Measurements from ENCODE around the gene NDST1. TPM values are rescaled to one million over a fixed set of nuclear protein-coding genes. Genes with fewer than 3 reads are reported as not detected.
A peak's percentile ranks its signal among the peaks of the same experiment; 100 is the strongest.

The NDST1 gene
- total RNA-seq, 1 donor from 2014 or later, result 321 TPM

DNA sequence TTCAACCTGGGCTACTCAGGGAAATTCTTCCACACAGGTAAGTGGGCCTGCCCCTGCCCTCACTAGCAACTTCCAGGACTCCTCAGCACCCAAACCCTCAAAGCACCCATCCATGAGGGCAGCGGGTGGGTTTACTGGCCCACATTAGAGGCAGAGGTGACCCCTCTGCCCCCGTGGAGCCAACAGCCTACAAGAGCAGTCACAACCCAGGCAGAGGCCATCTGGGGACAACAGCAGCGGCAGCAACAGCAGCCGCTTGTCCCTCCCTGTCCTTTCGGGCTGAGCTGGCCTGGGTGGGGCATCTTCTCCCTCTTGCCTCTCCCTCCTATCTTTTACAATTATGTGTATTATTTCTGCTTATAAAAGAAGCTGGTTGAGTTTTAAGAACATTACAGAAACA is 25.1 kb downstream of the NDST1 start:
- no peak overlapping the region for H3K4me3 Mint-ChIP-seq (ENCODE audit: unreplicated experiment)
- peak overlapping the region; percentile 58 for H3K27ac Mint-ChIP-seq (ENCODE audit: unreplicated experiment)
- Histone ChIP-seq H3K4me3 (ENCODE audit: insufficient read depth, low read depth, low read length) (no peak overlapping the region), H4K20me1 (ENCODE audit: insufficient read depth, low read length) (peaks cover 77% of the 10 kb centered on the region), H2AFZ (ENCODE audit: low read depth, low read length) (no peak overlapping the region), H3K27me3 (ENCODE audit: insufficient read depth, low read length) (no peaks in the 10 kb centered on the region), H3K9me3 (ENCODE audit: insufficient read depth, low read depth, low read length) (no peaks in the 10 kb centered on the region), H3K4me2 (ENCODE audit: low read length) (no peak overlapping the region), H3K4me1 (ENCODE audit: insufficient read depth, low read length) (peaks cover under 1% of the 10 kb centered on the region), H3K36me3 (ENCODE audit: insufficient read depth, low read length) (peaks cover 55% of the 10 kb centered on the region), H3K27ac (ENCODE audit: low read depth, low read length) (no peak overlapping the region), H3K79me2 (ENCODE audit: insufficient read depth, low read length) (peaks cover 77% of the 10 kb centered on the region), H3K9ac (ENCODE audit: low read length) (no peak overlapping the region)
- H3K9me3 Mint-ChIP-seq (ENCODE audit: unreplicated experiment), result no peaks in the 10 kb centered on the region
- DNase-seq (ENCODE audit: low read depth) (no peak), FAIRE-seq (no peak)
- TF ChIP-seq, protein P1, sequence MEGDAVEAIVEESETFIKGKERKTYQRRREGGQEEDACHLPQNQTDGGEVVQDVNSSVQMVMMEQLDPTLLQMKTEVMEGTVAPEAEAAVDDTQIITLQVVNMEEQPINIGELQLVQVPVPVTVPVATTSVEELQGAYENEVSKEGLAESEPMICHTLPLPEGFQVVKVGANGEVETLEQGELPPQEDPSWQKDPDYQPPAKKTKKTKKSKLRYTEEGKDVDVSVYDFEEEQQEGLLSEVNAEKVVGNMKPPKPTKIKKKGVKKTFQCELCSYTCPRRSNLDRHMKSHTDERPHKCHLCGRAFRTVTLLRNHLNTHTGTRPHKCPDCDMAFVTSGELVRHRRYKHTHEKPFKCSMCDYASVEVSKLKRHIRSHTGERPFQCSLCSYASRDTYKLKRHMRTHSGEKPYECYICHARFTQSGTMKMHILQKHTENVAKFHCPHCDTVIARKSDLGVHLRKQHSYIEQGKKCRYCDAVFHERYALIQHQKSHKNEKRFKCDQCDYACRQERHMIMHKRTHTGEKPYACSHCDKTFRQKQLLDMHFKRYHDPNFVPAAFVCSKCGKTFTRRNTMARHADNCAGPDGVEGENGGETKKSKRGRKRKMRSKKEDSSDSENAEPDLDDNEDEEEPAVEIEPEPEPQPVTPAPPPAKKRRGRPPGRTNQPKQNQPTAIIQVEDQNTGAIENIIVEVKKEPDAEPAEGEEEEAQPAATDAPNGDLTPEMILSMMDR (IDR thresholded peaks at IDR 0.05; ENCODE audit: insufficient read depth, low read depth, low read length), result no peak
- no peak for TF ChIP-seq EZH2 (IDR thresholded peaks at IDR 0.05; ENCODE audit: insufficient read depth, low read length)
- H3K36me3 Mint-ChIP-seq (ENCODE audit: low read depth, unreplicated experiment), result peaks cover 30% of the 10 kb centered on the region
- H3K4me1 Mint-ChIP-seq (ENCODE audit: low read depth, unreplicated experiment), result peaks cover 12% of the 10 kb centered on the region
- H3K27me3 Mint-ChIP-seq (ENCODE audit: low read depth, unreplicated experiment), result no peaks in the 10 kb centered on the region

DNA sequence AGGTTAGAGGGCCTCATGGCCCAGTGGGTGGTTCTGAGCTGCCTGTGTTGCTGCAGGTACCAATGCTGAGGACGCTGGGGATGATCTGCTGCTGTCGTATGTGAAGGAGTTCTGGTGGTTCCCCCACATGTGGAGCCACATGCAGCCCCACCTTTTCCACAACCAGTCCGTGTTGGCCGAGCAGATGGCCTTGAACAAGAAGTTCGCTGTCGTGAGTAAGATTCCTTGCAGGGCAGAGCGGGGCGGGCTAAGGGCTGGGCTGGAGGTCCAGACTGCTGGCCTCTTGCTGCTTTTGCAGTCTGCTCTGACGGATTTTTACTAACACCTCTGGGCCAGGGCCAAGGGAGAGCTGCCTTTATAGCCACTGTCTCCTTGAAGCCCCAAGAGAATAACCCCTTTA is 26.9 kb downstream of the NDST1 start:
- no peak overlapping the region for H3K27ac Mint-ChIP-seq (ENCODE audit: unreplicated experiment)
- TF ChIP-seq, protein P1 (IDR thresholded peaks at IDR 0.05; ENCODE audit: insufficient read depth, low read depth, low read length), result no peak
- TF ChIP-seq EZH2 (IDR thresholded peaks at IDR 0.05; ENCODE audit: insufficient read depth, low read length), result no peak
- DNase-seq (ENCODE audit: low read depth) (no peak), FAIRE-seq (no peak)
- Histone ChIP-seq H3K27me3 (ENCODE audit: insufficient read depth, low read length) (no peaks in the 10 kb centered on the region), H3K4me1 (ENCODE audit: insufficient read depth, low read length) (peaks cover 9% of the 10 kb centered on the region), H2AFZ (ENCODE audit: low read depth, low read length) (no peak overlapping the region), H3K4me2 (ENCODE audit: low read length) (no peak overlapping the region), H3K79me2 (ENCODE audit: insufficient read depth, low read length) (peaks cover 64% of the 10 kb centered on the region), H3K9ac (ENCODE audit: low read length) (no peak overlapping the region), H3K9me3 (ENCODE audit: insufficient read depth, low read depth, low read length) (no peaks in the 10 kb centered on the region), H3K36me3 (ENCODE audit: insufficient read depth, low read length) (peaks cover 57% of the 10 kb centered on the region), H4K20me1 (ENCODE audit: insufficient read depth, low read length) (peaks cover 78% of the 10 kb centered on the region), H3K27ac (ENCODE audit: low read depth, low read length) (no peak overlapping the region), H3K4me3 (ENCODE audit: insufficient read depth, low read depth, low read length) (no peak overlapping the region)
- no peaks in the 10 kb centered on the region for H3K27me3 Mint-ChIP-seq (ENCODE audit: low read depth, unreplicated experiment)
- H3K36me3 Mint-ChIP-seq (ENCODE audit: low read depth, unreplicated experiment), result peaks cover 41% of the 10 kb centered on the region
- no peaks in the 10 kb centered on the region for H3K9me3 Mint-ChIP-seq (ENCODE audit: unreplicated experiment)
- no peak overlapping the region for H3K4me3 Mint-ChIP-seq (ENCODE audit: unreplicated experiment)
- peaks cover 19% of the 10 kb centered on the region for H3K4me1 Mint-ChIP-seq (ENCODE audit: low read depth, unreplicated experiment)

DNA sequence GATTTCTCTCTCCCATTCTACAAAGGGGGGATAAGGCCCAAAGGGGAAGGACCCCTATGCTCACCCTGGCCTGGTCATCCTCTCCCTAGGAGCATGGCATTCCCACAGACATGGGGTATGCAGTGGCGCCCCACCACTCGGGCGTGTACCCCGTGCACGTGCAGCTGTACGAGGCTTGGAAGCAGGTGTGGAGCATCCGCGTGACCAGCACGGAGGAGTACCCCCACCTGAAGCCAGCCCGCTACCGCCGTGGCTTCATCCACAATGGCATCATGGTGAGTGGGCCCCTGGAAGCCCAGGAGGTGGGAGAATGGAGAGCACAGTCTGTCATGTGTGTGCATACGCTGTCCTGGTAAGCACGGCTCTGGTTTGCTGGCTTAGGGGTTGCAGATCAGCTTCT is 27.7 kb downstream of the NDST1 start:
- no peak for DNase-seq (ENCODE audit: low read depth)
- no peaks in the 10 kb centered on the region for H3K27me3 Mint-ChIP-seq (ENCODE audit: low read depth, unreplicated experiment)
- H3K4me1 Mint-ChIP-seq (ENCODE audit: low read depth, unreplicated experiment), result peaks cover 17% of the 10 kb centered on the region
- no peaks in the 10 kb centered on the region for H3K9me3 ChIP-seq (ENCODE audit: insufficient read depth, low read depth, low read length)
- peak overlapping the region; percentile 18 for H3K27ac Mint-ChIP-seq (ENCODE audit: unreplicated experiment)
- H3K9ac ChIP-seq (ENCODE audit: low read length), result no peak overlapping the region
- H3K27me3 ChIP-seq (ENCODE audit: insufficient read depth, low read length), result no peaks in the 10 kb centered on the region
- FAIRE-seq, result no peak
- no peaks in the 10 kb centered on the region for H3K9me3 Mint-ChIP-seq (ENCODE audit: unreplicated experiment)
- no peak overlapping the region for H3K4me3 ChIP-seq (ENCODE audit: insufficient read depth, low read depth, low read length)
- peaks cover 43% of the 10 kb centered on the region for H3K36me3 Mint-ChIP-seq (ENCODE audit: low read depth, unreplicated experiment)
- peaks cover 16% of the 10 kb centered on the region for H3K4me1 ChIP-seq (ENCODE audit: insufficient read depth, low read length)
- TF ChIP-seq, protein P1 (IDR thresholded peaks at IDR 0.05; ENCODE audit: insufficient read depth, low read depth, low read length), result no peak
- no peak for TF ChIP-seq EZH2 (IDR thresholded peaks at IDR 0.05; ENCODE audit: insufficient read depth, low read length)
- H3K4me3 Mint-ChIP-seq (ENCODE audit: unreplicated experiment), result no peak overlapping the region
- H3K27ac ChIP-seq (ENCODE audit: low read depth, low read length), result no peak overlapping the region
- peaks cover 64% of the 10 kb centered on the region for H3K36me3 ChIP-seq (ENCODE audit: insufficient read depth, low read length)
- H3K79me2 ChIP-seq (ENCODE audit: insufficient read depth, low read length), result peaks cover 56% of the 10 kb centered on the region
- H3K4me2 ChIP-seq (ENCODE audit: low read length), result no peak overlapping the region
- no peak overlapping the region for H2AFZ ChIP-seq (ENCODE audit: low read depth, low read length)
- peaks cover 79% of the 10 kb centered on the region for H4K20me1 ChIP-seq (ENCODE audit: insufficient read depth, low read length)

Data from astrocyte (in vitro differentiated cells and primary cell).